Omental fat pad (tissue), 4 donors: ENCODE measurements around the gene AZI2. TPM values are rescaled to one million over a fixed set of nuclear protein-coding genes. Genes with fewer than 3 reads are reported as not detected.

Experiments
- ATAC-seq: fragments of 150-250 bp; one replicate; pipeline ENCODE4 v1.9.1; 2016; ENCODE audit warnings: mild to moderate bottlenecking, moderate library complexity; ENCODE audit not compliant: low FRiP score
- DNase-seq: peaks from one replicate; pipeline ENCODE4 v3.0.0-alpha.2; 2019; ENCODE audit warnings: low spot score
- total RNA-seq, 4 donors: library from RNA; depleted of rRNA; stranded (reverse); fragments of >200 nt; gene quantifications; one replicate each; pipeline ENCODE4 v1.1.0, GENCODE V29; 2016
- TF ChIP-seq, protein P1 (sequence below), 3 donors: fragments of 450-650 bp; IDR thresholded peaks; one replicate each; pipeline ENCODE4 v1.5.1; 2016 to 2017; ENCODE audit warnings: antibody characterized with exemption in 3 of 3, mild to moderate bottlenecking in 3 of 3, moderate library complexity in 2 of 3

AZI2 gene
- total RNA-seq, 4 donors from 2014 or later: 82.0 to 153 (median 114) TPM

DNA sequence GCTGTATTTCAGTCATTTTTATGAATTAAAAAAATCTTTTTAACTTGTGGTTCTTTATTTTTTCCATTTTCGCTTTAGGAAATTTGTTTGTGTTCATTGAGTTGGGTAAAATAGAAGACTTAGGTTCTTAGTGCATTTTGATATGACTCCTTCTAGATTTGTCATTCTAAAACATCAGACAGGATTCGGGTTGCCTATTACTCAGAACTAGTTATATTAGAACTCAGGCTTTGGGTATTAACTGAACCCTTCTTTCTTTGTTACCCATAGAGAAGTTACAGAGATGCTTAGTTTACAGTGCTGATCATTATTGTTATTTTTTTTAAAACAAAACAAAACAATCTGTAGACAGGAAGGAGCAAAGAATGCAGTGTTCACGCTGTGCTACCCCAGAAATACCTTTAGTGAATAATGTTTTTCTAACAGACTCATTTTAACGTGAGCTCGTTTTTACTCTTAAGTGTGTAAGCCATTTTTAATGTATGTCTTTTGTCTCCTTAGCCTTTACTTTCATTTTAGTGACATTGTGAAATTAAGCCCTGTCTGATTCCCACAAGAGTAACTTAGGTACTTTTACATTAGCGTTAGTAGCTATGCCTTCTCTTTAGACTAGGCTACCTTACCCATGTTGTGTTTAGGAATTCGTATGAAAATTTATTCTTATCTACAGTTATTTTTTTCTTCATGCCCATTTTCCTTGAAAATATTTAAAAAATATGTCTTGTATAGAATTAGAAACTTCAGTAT is 53.8 kb downstream of the AZI2 start:
- TF ChIP-seq, protein P1, sequence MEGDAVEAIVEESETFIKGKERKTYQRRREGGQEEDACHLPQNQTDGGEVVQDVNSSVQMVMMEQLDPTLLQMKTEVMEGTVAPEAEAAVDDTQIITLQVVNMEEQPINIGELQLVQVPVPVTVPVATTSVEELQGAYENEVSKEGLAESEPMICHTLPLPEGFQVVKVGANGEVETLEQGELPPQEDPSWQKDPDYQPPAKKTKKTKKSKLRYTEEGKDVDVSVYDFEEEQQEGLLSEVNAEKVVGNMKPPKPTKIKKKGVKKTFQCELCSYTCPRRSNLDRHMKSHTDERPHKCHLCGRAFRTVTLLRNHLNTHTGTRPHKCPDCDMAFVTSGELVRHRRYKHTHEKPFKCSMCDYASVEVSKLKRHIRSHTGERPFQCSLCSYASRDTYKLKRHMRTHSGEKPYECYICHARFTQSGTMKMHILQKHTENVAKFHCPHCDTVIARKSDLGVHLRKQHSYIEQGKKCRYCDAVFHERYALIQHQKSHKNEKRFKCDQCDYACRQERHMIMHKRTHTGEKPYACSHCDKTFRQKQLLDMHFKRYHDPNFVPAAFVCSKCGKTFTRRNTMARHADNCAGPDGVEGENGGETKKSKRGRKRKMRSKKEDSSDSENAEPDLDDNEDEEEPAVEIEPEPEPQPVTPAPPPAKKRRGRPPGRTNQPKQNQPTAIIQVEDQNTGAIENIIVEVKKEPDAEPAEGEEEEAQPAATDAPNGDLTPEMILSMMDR (IDR thresholded peaks at IDR 0.05): no peak
- ATAC-seq (no peak), DNase-seq (no peak)

DNA sequence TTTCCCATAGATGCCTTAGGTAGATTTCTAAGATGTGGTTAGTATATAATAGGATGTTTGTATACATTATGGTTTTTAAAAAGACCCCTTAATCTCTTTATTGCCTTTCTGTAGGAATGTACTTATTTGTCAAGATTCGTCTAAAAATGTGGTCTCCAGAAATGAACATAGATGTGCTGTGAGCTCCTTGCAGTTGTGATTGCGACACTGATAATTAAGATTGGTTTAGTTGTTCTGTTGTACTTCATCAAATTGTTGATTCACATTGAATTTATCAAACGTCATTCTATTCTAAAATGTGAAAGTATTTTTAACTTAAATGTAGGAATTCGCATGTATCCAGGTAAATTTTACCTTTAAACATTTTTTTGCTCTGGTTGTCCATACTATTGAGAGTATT is 56.0 kb downstream of the AZI2 start:
- DNase-seq: no peak
- TF ChIP-seq, protein P1 (IDR thresholded peaks at IDR 0.05): no peak

DNA sequence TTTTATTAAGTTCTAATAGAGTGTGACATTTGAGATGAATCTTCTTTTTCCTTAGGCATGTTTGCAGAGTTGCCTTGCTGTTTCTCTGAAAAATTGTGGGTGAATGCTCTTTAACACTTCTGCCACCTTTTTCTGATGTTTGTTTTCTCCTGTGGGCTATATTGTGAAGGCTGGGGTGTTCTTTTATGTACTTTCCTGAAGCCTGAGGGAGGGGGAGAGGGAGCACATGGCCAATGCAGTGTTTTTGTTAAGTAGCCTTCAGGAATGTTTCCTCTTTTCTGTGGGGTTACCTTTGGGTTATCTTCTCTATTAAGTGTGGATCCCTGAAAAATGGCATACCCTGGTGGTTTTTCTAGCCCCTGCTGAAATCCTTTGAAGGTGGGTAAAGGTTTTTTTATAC is 57.0 kb downstream of the AZI2 start:
- ATAC-seq (no peak), DNase-seq (no peak)

More for the DNA sequence above, 56.0 kb downstream of the AZI2 start:
- no peak for ATAC-seq

DNA sequence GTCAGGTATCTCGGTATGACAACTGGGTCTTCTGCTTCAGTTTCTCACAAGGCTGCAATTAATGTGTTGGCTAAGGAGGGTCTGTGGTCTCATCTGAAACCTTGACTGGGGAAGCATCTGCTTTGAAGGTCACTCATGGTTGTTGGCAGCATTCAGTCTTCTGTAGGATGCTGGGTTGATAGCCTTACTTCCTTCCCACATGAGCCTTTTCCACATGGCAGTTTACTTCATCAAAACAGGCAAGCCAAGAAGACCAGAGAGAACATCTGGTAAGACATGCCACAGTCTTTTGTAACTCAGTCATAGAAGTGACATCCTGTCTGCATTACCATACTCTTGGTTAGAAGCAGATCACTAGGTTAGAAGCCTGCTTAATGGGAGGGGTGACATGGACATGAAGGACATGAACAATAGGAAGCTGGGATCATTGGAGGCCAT is 57.7 kb downstream of the AZI2 start:
- DNase-seq (no peak), ATAC-seq (no peak)
- TF ChIP-seq, protein P1 (IDR thresholded peaks at IDR 0.05): no peak

More for the DNA sequence above, 57.0 kb downstream of the AZI2 start:
- TF ChIP-seq, protein P1 (IDR thresholded peaks at IDR 0.05): no peak

DNA sequence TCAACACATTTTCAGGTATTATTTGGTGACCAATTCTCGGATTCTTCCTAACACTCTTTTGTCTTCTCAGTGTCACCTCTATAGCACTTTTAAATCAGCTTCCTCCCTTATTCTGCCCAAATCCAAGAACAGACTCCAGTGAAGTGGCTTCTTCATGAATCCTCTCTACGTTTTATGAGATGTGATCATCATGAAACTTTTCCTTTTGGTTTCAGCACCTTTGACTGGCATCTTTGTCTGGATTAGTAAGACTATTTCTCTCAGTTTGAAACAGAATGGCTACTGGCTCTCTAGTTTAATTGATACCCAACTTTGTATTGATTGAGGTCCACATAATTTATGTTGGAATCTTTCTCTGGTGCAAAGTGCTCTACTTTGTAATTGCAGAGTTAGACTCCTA is 61.6 kb downstream of the AZI2 start:
- ATAC-seq: no peak
- TF ChIP-seq, protein P1 (IDR thresholded peaks at IDR 0.05): no peak
- DNase-seq: no peak

DNA sequence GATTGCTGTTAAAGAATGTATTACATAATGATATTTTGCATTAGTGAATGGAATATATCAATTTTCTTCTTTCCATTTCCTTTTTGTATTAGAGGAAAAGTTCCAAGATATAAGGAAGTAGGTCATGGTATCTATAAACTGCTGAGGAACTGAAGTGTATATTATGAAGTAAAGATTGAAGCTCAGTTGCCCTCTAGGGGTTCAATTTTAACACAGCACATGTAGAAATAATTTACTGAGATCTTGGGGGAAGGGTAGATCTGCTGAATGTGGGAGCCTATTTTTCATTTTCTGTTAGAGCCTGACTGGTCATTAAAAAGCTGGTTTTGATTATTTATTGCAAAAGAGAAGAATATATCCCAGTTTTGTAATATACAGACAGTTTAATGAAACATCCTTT is 62.0 kb downstream of the AZI2 start:
- DNase-seq (no peak), ATAC-seq (no peak)
- TF ChIP-seq, protein P1 (IDR thresholded peaks at IDR 0.05): no peak

DNA sequence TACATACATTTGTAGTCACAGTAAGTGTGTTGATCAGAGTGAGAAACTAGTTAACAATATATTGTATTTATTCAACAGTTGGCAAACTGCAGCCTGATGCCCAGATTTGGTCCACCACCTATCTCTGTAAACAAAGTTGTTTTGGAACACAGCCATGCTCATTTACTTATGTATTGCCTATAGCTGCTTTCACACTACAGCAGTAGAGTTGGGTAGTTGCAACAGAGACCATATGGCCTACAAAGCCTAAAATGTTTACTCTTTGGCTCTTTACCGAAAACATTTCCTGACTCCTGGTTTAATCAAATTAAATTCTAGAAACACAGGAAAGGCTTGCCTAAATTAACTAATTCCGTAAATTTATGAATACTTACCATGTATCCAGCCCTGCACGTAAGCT is 67.8 kb downstream of the AZI2 start:
- TF ChIP-seq, protein P1 (IDR thresholded peaks at IDR 0.05): no peak
- DNase-seq (no peak), ATAC-seq (no peak)
